Hepatocyte (in vitro differentiated cells): ENCODE measurements around the gene LDLRAD4. TPM values are rescaled to one million over a fixed set of nuclear protein-coding genes. Genes with fewer than 3 reads are reported as not detected.
A peak's percentile ranks its signal among the peaks of the same experiment; 100 is the strongest.

Source experiments
- DNase-seq: peaks from one replicate; pipeline ENCODE4 v3.0.0-alpha.2; 2016; ENCODE audit warnings: low spot score
- H2AFZ ChIP-seq: fragments of 200-600 bp; sonication (generic); 2 replicates; pipeline ENCODE4 v1.6.0; 2016; ENCODE audit warnings: antibody characterized with exemption, mild to moderate bottlenecking
- H3K27ac ChIP-seq: fragments of 200-600 bp; sonication (generic); 2 replicates; pipeline ENCODE4 v1.5.1; 2016; ENCODE audit warnings: mild to moderate bottlenecking
- H3K27me3 ChIP-seq: fragments of 200-600 bp; sonication (generic); 2 replicates; pipeline ENCODE4 v1.6.1; 2016
- H3K36me3 ChIP-seq: fragments of 200-600 bp; sonication (generic); replicated peaks from 2 replicates; pipeline ENCODE4 v1.5.1; 2016; ENCODE audit warnings: low read depth; ENCODE audit not compliant: insufficient read depth
- H3K4me1 ChIP-seq: fragments of 200-600 bp; sonication (generic); 2 replicates; pipeline ENCODE4 v1.5.1; 2016; ENCODE audit warnings: mild to moderate bottlenecking, moderate library complexity; ENCODE audit not compliant: insufficient read depth
- H3K4me2 ChIP-seq: fragments of 200-600 bp; sonication (generic); 2 replicates; pipeline ENCODE4 v1.6.0; 2016
- H3K4me3 ChIP-seq: fragments of 200-600 bp; sonication (generic); 2 replicates; pipeline ENCODE4 v1.5.1; 2016; ENCODE audit warnings: mild to moderate bottlenecking
- H3K79me2 ChIP-seq: fragments of 200-600 bp; sonication (generic); 2 replicates; pipeline ENCODE4 v1.6.0; 2017; ENCODE audit warnings: mild to moderate bottlenecking
- H3K9me2 ChIP-seq: fragments of 200-600 bp; sonication (generic); replicated peaks from 2 replicates; pipeline ENCODE4 v1.6.0; 2017; ENCODE audit warnings: mild to moderate bottlenecking; ENCODE audit not compliant: insufficient read depth
- H3K9me3 ChIP-seq: fragments of 200-600 bp; sonication (generic); 2 replicates; pipeline ENCODE4 v1.5.1; 2016; ENCODE audit warnings: low read depth, mild to moderate bottlenecking
- H4K20me1 ChIP-seq: fragments of 200-600 bp; sonication (generic); 2 replicates; pipeline ENCODE4 v1.6.0; 2016; ENCODE audit warnings: mild to moderate bottlenecking; ENCODE audit not compliant: insufficient read depth, poor library complexity, severe bottlenecking
- CTCF ChIP-seq: fragments of 200-600 bp; sonication (generic); IDR thresholded peaks from 2 replicates; pipeline ENCODE4 v1.5.1; 2016; ENCODE audit warnings: antibody characterized with exemption, mild to moderate bottlenecking; ENCODE audit not compliant: poor library complexity
- EZH2 ChIP-seq: fragments of 200-600 bp; sonication (generic); IDR thresholded peaks from 2 replicates; pipeline ENCODE4 v1.6.1; 2016; ENCODE audit warnings: antibody characterized with exemption, mild to moderate bottlenecking, borderline replicate concordance
- EZH2phosphoT487 ChIP-seq: fragments of 200-600 bp; sonication (generic); IDR thresholded peaks from one replicate; pipeline ENCODE4 v1.6.1; 2018; ENCODE audit warnings: antibody characterized with exemption, mild to moderate bottlenecking, low read depth, moderate library complexity; ENCODE audit not compliant: unreplicated experiment, severe bottlenecking
- WGBS: methylation state at CpG from one replicate; pipeline ENCODE4 v1.1.6; 2016; ENCODE audit warnings: low lambda C conversion rate; ENCODE audit errors: missing lambda C conversion rate; 5-methylcytosine and 5-hydroxymethylcytosine counted together
- polyA plus RNA-seq: library from polyadenylated mRNA; unstranded; fragments of >200 nt; fragmentation: Nextera tagmentation; extraction: Ambion mirVana; gene quantifications from 2 replicates; pipeline ENCODE4 v1.2.1, GENCODE V29; 2016
- total RNA-seq: library from RNA; depleted of rRNA; stranded (reverse); fragments of >200 nt; gene quantifications from 2 replicates; pipeline ENCODE4 v1.2.3, GENCODE V29; 2014

The LDLRAD4 gene
- total and polyA plus RNA-seq, 2 experiments from 2014 or later, result 15.1 to 29.0 TPM

- Histone ChIP-seq H3K4me3 (no peak overlapping the region), H3K36me3 (no peaks in the 10 kb centered on the region), H3K27me3 (no peaks in the 10 kb centered on the region), H3K27ac (peak overlapping the region; percentile 47), H3K4me2 (no peak overlapping the region), H3K4me1 (peaks cover 11% of the 10 kb centered on the region), H3K79me2 (no peaks in the 10 kb centered on the region), H3K9me2 (no peaks in the 10 kb centered on the region), H2AFZ (no peak overlapping the region), H4K20me1 (no peaks in the 10 kb centered on the region), H3K9me3 (no peaks in the 10 kb centered on the region)
- DNase-seq, result no peak
- WGBS, result 94% methylated on average over 28 of the region's 28 CpGs
- TF ChIP-seq EZH2phosphoT487 (no peak), CTCF (no peak), EZH2 (no peak)
Observed at GRCh38 chr18:13550418-13551304, 332.1 kb downstream of the LDLRAD4 start.

DNA sequence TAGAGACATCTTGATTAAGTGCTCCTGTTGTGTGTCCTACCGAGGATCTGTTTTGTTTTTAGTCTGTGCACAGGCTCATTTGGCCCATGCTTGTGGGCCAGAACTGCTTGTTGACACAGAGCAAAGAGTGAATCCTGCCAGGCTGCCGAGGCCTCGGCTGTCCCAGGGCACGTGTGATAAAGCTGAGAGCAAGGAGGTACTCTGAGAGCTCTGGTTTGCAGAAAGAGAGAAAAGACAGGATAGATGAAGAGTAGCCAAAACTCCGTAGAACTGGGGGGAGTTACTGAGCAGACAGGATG is 332.7 kb downstream of the LDLRAD4 start:
- Histone ChIP-seq H3K4me2 (no peak overlapping the region), H3K27ac (no peak overlapping the region), H3K4me3 (no peak overlapping the region), H3K9me2 (no peaks in the 10 kb centered on the region), H3K9me3 (no peaks in the 10 kb centered on the region), H3K4me1 (peaks cover 17% of the 10 kb centered on the region), H3K27me3 (no peaks in the 10 kb centered on the region), H3K36me3 (no peaks in the 10 kb centered on the region), H3K79me2 (no peaks in the 10 kb centered on the region), H2AFZ (no peak overlapping the region), H4K20me1 (no peaks in the 10 kb centered on the region)
- TF ChIP-seq EZH2, result no peak
- TF ChIP-seq EZH2phosphoT487, result no peak
- no peak for TF ChIP-seq CTCF
- DNase-seq, result no peak
- WGBS, result 64% methylated on average over 5 of the region's 5 CpGs

DNA sequence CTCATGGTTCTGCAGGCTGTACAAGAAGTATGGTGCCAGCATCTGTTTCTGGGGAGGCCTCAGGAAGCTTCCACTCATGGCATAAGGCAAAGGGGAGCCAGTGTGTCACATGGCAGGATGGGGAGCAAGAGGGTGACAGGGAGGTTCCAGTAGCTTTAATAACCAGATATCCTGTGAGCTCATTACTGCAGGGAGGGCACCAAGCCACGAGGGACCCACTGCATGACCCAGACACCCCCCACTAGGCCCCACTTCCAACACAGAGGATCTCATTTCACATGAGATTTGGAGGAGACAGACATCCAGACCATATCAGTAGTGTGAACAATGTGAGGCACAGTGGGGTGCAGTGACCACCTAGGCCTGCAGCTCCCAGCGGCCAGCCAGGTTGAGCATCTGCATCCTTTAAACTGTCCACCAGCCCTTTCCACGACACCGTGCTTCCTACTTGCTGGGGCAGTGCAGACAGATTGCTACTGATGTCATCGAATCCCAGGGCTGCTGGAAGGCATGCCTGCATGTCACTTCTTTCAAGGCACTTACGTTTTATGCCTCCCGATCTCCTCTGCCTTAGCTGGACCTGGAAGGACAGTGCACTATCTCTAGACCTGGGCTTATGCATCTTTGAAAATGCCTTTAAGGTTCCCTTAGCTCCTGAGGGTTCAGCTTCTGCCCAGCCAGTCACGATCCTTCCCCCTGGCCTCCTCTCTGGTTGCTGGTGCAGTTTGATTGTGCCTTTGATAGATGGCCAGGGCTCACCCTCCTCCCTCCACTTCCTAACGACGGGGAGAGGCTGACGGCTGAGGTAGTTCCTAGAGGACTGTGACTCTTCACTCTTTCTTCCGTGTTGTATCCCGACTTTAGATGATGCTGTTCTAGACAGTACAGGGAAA is 333.5 kb downstream of the LDLRAD4 start:
- no peak for DNase-seq
- Histone ChIP-seq H3K9me3 (no peaks in the 10 kb centered on the region), H3K27me3 (no peaks in the 10 kb centered on the region), H2AFZ (no peak overlapping the region), H3K4me1 (peaks cover 21% of the 10 kb centered on the region), H3K79me2 (no peaks in the 10 kb centered on the region), H3K27ac (no peak overlapping the region), H3K36me3 (no peaks in the 10 kb centered on the region), H3K4me3 (no peak overlapping the region), H4K20me1 (no peaks in the 10 kb centered on the region), H3K9me2 (no peaks in the 10 kb centered on the region), H3K4me2 (no peak overlapping the region)
- WGBS, result 73% methylated on average over 13 of the region's 13 CpGs
- TF ChIP-seq CTCF, result no peak
- TF ChIP-seq EZH2phosphoT487, result no peak
